ENCODE results near the gene CEACAM6.

GRCh38 chr19:41707502-41707812 is 47.9 kb upstream of the CEACAM6 start:
- TF ChIP-seq, protein P1, sequence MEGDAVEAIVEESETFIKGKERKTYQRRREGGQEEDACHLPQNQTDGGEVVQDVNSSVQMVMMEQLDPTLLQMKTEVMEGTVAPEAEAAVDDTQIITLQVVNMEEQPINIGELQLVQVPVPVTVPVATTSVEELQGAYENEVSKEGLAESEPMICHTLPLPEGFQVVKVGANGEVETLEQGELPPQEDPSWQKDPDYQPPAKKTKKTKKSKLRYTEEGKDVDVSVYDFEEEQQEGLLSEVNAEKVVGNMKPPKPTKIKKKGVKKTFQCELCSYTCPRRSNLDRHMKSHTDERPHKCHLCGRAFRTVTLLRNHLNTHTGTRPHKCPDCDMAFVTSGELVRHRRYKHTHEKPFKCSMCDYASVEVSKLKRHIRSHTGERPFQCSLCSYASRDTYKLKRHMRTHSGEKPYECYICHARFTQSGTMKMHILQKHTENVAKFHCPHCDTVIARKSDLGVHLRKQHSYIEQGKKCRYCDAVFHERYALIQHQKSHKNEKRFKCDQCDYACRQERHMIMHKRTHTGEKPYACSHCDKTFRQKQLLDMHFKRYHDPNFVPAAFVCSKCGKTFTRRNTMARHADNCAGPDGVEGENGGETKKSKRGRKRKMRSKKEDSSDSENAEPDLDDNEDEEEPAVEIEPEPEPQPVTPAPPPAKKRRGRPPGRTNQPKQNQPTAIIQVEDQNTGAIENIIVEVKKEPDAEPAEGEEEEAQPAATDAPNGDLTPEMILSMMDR (IDR thresholded peaks at IDR 0.05) = no peak
- TF ChIP-seq, protein P2, sequence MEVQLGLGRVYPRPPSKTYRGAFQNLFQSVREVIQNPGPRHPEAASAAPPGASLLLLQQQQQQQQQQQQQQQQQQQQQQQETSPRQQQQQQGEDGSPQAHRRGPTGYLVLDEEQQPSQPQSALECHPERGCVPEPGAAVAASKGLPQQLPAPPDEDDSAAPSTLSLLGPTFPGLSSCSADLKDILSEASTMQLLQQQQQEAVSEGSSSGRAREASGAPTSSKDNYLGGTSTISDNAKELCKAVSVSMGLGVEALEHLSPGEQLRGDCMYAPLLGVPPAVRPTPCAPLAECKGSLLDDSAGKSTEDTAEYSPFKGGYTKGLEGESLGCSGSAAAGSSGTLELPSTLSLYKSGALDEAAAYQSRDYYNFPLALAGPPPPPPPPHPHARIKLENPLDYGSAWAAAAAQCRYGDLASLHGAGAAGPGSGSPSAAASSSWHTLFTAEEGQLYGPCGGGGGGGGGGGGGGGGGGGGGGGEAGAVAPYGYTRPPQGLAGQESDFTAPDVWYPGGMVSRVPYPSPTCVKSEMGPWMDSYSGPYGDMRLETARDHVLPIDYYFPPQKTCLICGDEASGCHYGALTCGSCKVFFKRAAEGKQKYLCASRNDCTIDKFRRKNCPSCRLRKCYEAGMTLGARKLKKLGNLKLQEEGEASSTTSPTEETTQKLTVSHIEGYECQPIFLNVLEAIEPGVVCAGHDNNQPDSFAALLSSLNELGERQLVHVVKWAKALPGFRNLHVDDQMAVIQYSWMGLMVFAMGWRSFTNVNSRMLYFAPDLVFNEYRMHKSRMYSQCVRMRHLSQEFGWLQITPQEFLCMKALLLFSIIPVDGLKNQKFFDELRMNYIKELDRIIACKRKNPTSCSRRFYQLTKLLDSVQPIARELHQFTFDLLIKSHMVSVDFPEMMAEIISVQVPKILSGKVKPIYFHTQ (CRISPR knock-in tag; IDR thresholded peaks at IDR 0.05) = no peak
- TF ChIP-seq ELF4 (CRISPR knock-in tag; IDR thresholded peaks at IDR 0.05; ENCODE audit: low read depth) (no peak), ATF3 (CRISPR knock-in tag; conservative IDR thresholded peaks at IDR 0.05) (no peak), ZNF121 (CRISPR knock-in tag; IDR thresholded peaks at IDR 0.05) (no peak), CREB1 (CRISPR knock-in tag; IDR thresholded peaks at IDR 0.05) (no peak)
- TF ChIP-seq, protein P3, sequence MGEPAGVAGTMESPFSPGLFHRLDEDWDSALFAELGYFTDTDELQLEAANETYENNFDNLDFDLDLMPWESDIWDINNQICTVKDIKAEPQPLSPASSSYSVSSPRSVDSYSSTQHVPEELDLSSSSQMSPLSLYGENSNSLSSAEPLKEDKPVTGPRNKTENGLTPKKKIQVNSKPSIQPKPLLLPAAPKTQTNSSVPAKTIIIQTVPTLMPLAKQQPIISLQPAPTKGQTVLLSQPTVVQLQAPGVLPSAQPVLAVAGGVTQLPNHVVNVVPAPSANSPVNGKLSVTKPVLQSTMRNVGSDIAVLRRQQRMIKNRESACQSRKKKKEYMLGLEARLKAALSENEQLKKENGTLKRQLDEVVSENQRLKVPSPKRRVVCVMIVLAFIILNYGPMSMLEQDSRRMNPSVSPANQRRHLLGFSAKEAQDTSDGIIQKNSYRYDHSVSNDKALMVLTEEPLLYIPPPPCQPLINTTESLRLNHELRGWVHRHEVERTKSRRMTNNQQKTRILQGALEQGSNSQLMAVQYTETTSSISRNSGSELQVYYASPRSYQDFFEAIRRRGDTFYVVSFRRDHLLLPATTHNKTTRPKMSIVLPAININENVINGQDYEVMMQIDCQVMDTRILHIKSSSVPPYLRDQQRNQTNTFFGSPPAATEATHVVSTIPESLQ (CRISPR knock-in tag; IDR thresholded peaks at IDR 0.05) = no peak
